HepG2 (cell line): ENCODE measurements around the gene RASAL1. TPM values are rescaled to one million over a fixed set of nuclear protein-coding genes. Genes with fewer than 3 reads are reported as not detected.

Experiments
- ATAC-seq: fragments of 200-7000 bp; cut with Tn5 transposase; 3 replicates; pipeline ENCODE4 v1.9.1; 2020; ENCODE audit warnings: mild to moderate bottlenecking, moderate library complexity
- BruUV-seq: library from RNA; stranded (reverse); fragments of 400-500 nt; replicated peaks from 2 replicates; lab custom pipeline; 2021; lab: Mats Ljungman, UMichigan
- CTCF ChIA-PET: fragments of 300-600 bp; formaldehyde crosslinking; extraction: SDS; loops from one replicate; lab custom pipeline; 2021; ENCODE audit warnings: low total read pairs, inconsistent platforms, low intra/inter-chr PET ratio; lab: Yijun Ruan, JAX
- POLR2A ChIA-PET: fragments of 350-600 bp; sonication (Branson Sonifier 250); formaldehyde crosslinking; loops from one replicate; lab custom pipeline; 2020; ENCODE audit warnings: antibody characterized with exemption, inconsistent platforms; lab: Yijun Ruan, JAX
- DNase-seq: peaks from one replicate; pipeline ENCODE4 v3.0.0-alpha.2; 2015; ENCODE audit warnings: low spot score
- FAIRE-seq: peaks from 3 replicates; lab custom pipeline; 2011; peaks lifted over from hg19 to GRCh38; lab: Jason Lieb, UNC
- H2AFZ ChIP-seq: one replicate; pipeline ENCODE4 v1.6.1; 2011; ENCODE audit warnings: low read length, inconsistent platforms
- H3K27ac ChIP-seq: fragments of 300-600 bp; 3 replicates; pipeline ENCODE4 v1.8.0; 2011; ENCODE audit warnings: mixed run types, mild to moderate bottlenecking, mixed read lengths, low read length, inconsistent platforms; ENCODE audit not compliant: insufficient read depth; ENCODE audit errors: extremely low read length
- H3K27me3 ChIP-seq, 2 experiments: fragments of 200-600 bp in 1 of 2; 2 replicates in 1 of 2; 3 replicates in 1 of 2; pipeline versions ENCODE4 v1.6.0 to v1.8.0; 2011; ENCODE audit warnings: low read length in 2 of 2, mild to moderate bottlenecking in 2 of 2, moderate library complexity in 2 of 2, inconsistent platforms in 1 of 2; ENCODE audit not compliant: insufficient read depth in 2 of 2, control insufficient read depth in 1 of 2
- H3K36me3 ChIP-seq, 2 experiments: fragments of 200-600 bp in 1 of 2; replicated peaks in 1 of 2; 2 replicates in 1 of 2; 3 replicates in 1 of 2; pipeline versions ENCODE4 v1.5.1 to v1.8.0; 2011; ENCODE audit warnings: low read length in 2 of 2, inconsistent platforms in 1 of 2; ENCODE audit not compliant: insufficient read depth in 2 of 2, control insufficient read depth in 1 of 2
- H3K4me1 ChIP-seq: 2 replicates; pipeline ENCODE4 v1.5.1; 2012; ENCODE audit warnings: low read length, inconsistent platforms; ENCODE audit not compliant: insufficient read depth
- H3K4me2 ChIP-seq: 2 replicates; pipeline ENCODE4 v1.6.0; 2011; ENCODE audit warnings: low read depth, low read length, inconsistent platforms
- H3K4me3 ChIP-seq, 3 experiments: fragments of 200-600 bp in 1 of 3; sonication (generic), shearing (Covaris generic) in 1 of 3; replicated peaks in 1 of 3; 2 replicates each; pipeline ENCODE4 v1.5.1; 2011 to 2016; ENCODE audit warnings: low read length in 3 of 3, inconsistent platforms in 2 of 3, low read depth in 2 of 3, mild to moderate bottlenecking in 2 of 3, control low read depth in 1 of 3, mixed read lengths in 1 of 3; ENCODE audit not compliant: insufficient read depth in 1 of 3
- H3K79me2 ChIP-seq: one replicate; pipeline ENCODE4 v1.6.1; 2011; ENCODE audit warnings: low read length, inconsistent platforms; ENCODE audit not compliant: insufficient read depth
- H3K9ac ChIP-seq: 2 replicates; pipeline ENCODE4 v1.6.0; 2011; ENCODE audit warnings: mild to moderate bottlenecking, low read depth, low read length, inconsistent platforms; ENCODE audit not compliant: insufficient read depth
- H3K9me3 ChIP-seq: 2 replicates; pipeline ENCODE4 v1.5.1; 2012; ENCODE audit warnings: mild to moderate bottlenecking, low read length
- H4K20me1 ChIP-seq: 2 replicates; pipeline ENCODE4 v1.6.0; 2011; ENCODE audit warnings: inconsistent platforms, mild to moderate bottlenecking, low read length, moderate library complexity; ENCODE audit not compliant: insufficient read depth
- ARNT ChIP-seq: fragments of 450-650 bp; IDR thresholded peaks from 2 replicates; pipeline ENCODE4 v1.6.1; 2017
- NFKBIZ ChIP-seq: IDR thresholded peaks from 2 replicates; pipeline ENCODE4 v1.6.1; 2018; ENCODE audit warnings: missing genetic modification reagents, missing compliant biosample characterization
- POLR2AphosphoS2 ChIP-seq: IDR thresholded peaks from 2 replicates; pipeline ENCODE4 v1.6.1; 2011; ENCODE audit warnings: low read depth, low read length, improper control_type of control experiment
- RORA ChIP-seq: sonication (generic); formaldehyde crosslinking; IDR thresholded peaks from 2 replicates; pipeline ENCODE4 v1.5.0; 2020; ENCODE audit warnings: mild to moderate bottlenecking, missing genetic modification reagents, moderate library complexity
- SALL2 ChIP-seq: sonication (generic); formaldehyde crosslinking; IDR thresholded peaks from 2 replicates; pipeline ENCODE4 v1.8.1; 2023; ENCODE audit warnings: mild to moderate bottlenecking, missing genetic modification reagents, inconsistent platforms
- SP5 ChIP-seq: IDR thresholded peaks from 2 replicates; pipeline ENCODE4 v1.6.1; 2016; ENCODE audit warnings: low read depth, borderline replicate concordance
- THAP11 ChIP-seq: IDR thresholded peaks from 2 replicates; pipeline ENCODE4 v1.6.1; 2016; ENCODE audit warnings: missing biosample characterization, missing genetic modification reagents
- TIGD3 ChIP-seq: sonication (generic); formaldehyde crosslinking; IDR thresholded peaks from 2 replicates; pipeline ENCODE4 v1.5.1; 2020; ENCODE audit warnings: mild to moderate bottlenecking, missing genetic modification reagents, borderline replicate concordance
- ZBTB10 ChIP-seq: sonication (generic); formaldehyde crosslinking; IDR thresholded peaks from 2 replicates; pipeline ENCODE4 v1.4.0; 2020; ENCODE audit warnings: missing genetic modification reagents, borderline replicate concordance
- ZBTB46 ChIP-seq: sonication (generic); formaldehyde crosslinking; IDR thresholded peaks from 2 replicates; pipeline ENCODE4 v1.4.0; 2020; ENCODE audit warnings: mild to moderate bottlenecking, missing genetic modification reagents, borderline replicate concordance
- ZFP82 ChIP-seq: sonication (generic); formaldehyde crosslinking; IDR thresholded peaks from 2 replicates; pipeline ENCODE4 v1.5.1; 2020; ENCODE audit warnings: mild to moderate bottlenecking, missing genetic modification reagents, borderline replicate concordance
- ZNF570 ChIP-seq: sonication (generic); formaldehyde crosslinking; IDR thresholded peaks from 2 replicates; pipeline ENCODE4 v1.4.0; 2020; ENCODE audit warnings: mild to moderate bottlenecking, missing genetic modification reagents, borderline replicate concordance
- ZNF598 ChIP-seq: sonication (generic); formaldehyde crosslinking; IDR thresholded peaks from 2 replicates; pipeline ENCODE4 v1.5.1; 2020; ENCODE audit warnings: mild to moderate bottlenecking, missing genetic modification reagents, borderline replicate concordance
- ZNF615 ChIP-seq: sonication (generic); formaldehyde crosslinking; IDR thresholded peaks from 2 replicates; pipeline ENCODE4 v1.5.0; 2020; ENCODE audit warnings: mild to moderate bottlenecking, missing genetic modification reagents, borderline replicate concordance
- WGBS: methylation state at CpG from one replicate; pipeline ENCODE4 v1.1.6; 2017; ENCODE audit warnings: low lambda C conversion rate; 5-methylcytosine and 5-hydroxymethylcytosine counted together
- in situ Hi-C: cut with HindIII; loops from 2 replicates; pipeline ENCODE4 v1.10.0; 2017; ENCODE audit warnings: low pct_unique_long_range_greater_than_20kb; ENCODE audit not compliant: extremely low pct_ligation_motif_present
- intact Hi-C: fragments of 100-400 bp; cut with micrococcal nuclease; formaldehyde crosslinking; loops from one replicate; pipeline ENCODE4 v1.10.0; 2022; ENCODE audit not compliant: unreplicated experiment
- polyA plus RNA-seq, 8 experiments: library from polyadenylated mRNA; depleted of rRNA in 3 of 8; stranded (reverse) in 7 of 8; unstranded in 1 of 8; fragments of >200 nt; fragmentation: Illumina TruSeq in 4 of 8; extraction: Trizol in 4 of 8; gene quantifications; 2 replicates each; pipeline versions ENCODE4 v1.2.1 to v1.2.3, GENCODE V29; 2011 to 2016; ENCODE audit warnings: low read depth in 4 of 8, missing spikeins in 1 of 8, mixed read lengths in 1 of 8; ENCODE audit not compliant: insufficient read depth in 1 of 8
- total RNA-seq, 5 experiments: library from RNA; depleted of rRNA; stranded (reverse); fragments of >200 nt; fragmentation: Illumina TruSeq; extraction: Trizol; gene quantifications; 2 replicates each; pipeline ENCODE4 v1.2.3, GENCODE V29; 2016; ENCODE audit warnings: low read depth in 1 of 5

RASAL1 gene
- total and polyA plus RNA-seq, 2 of the 13 experiments (the other 11 are each of a cell fraction or from before 2014, with no cell fraction given) = not detected

GRCh38 chr12:113069751-113070116 is 65.8 kb downstream of the RASAL1 start:
- H3K4me2 ChIP-seq = no peak overlapping the region
- FAIRE-seq = no peak

GRCh38 chr12:113069149-113069548 is 66.4 kb downstream of the RASAL1 start:
- no peak overlapping the region for H3K4me3 ChIP-seq
- WGBS = 51% methylated on average over 5 of the region's 5 CpGs
- intact Hi-C loops (no loop called here), in situ Hi-C loops (no loop called here)
- H3K27me3 ChIP-seq = peaks cover 7 to 19% of the 10 kb centered on the region in 2 experiments; a peak in 4 of 5 replicates
- BruUV-seq = no TSS peak
- ATAC-seq (no peak), DNase-seq (no peak), FAIRE-seq (no peak)
- H3K36me3 ChIP-seq = no peaks in the 10 kb centered on the region
- no peaks in the 10 kb centered on the region for H3K9me3 ChIP-seq
- no peaks in the 10 kb centered on the region for H3K79me2 ChIP-seq
- no peak overlapping the region for H2AFZ ChIP-seq
- H3K9ac ChIP-seq = no peak overlapping the region
- H4K20me1 ChIP-seq = no peaks in the 10 kb centered on the region
- ChIA-PET CTCF (no interaction called here), POLR2A (no interaction called here)
- no peak overlapping the region for H3K27ac ChIP-seq
- H3K4me2 ChIP-seq = no peak overlapping the region
- H3K4me1 ChIP-seq = peaks cover 23% of the 10 kb centered on the region
- no peak for TF ChIP-seq ZNF570 (CRISPR knock-in tag)
- TF ChIP-seq ZBTB10 (CRISPR knock-in tag) = no peak
- TF ChIP-seq SP5 (CRISPR knock-in tag) = no peak
- no peak for TF ChIP-seq ZNF615 (CRISPR knock-in tag)
- no peak for TF ChIP-seq ZBTB46 (CRISPR knock-in tag)
- TF ChIP-seq ZFP82 (CRISPR knock-in tag) = no peak

More at GRCh38 chr12:113069751-113070116, 65.8 kb downstream of the RASAL1 start:
- Histone ChIP-seq H3K9ac (no peak overlapping the region), H3K36me3 (no peaks in the 10 kb centered on the region), H3K4me3 (no peak overlapping the region), H3K27ac (no peak overlapping the region), H3K9me3 (no peaks in the 10 kb centered on the region), H4K20me1 (no peaks in the 10 kb centered on the region), H3K79me2 (no peaks in the 10 kb centered on the region), H2AFZ (no peak overlapping the region), H3K27me3 (peaks cover 7 to 19% of the 10 kb centered on the region in 2 experiments; a peak in 4 of 5 replicates), H3K4me1 (peaks cover 23% of the 10 kb centered on the region)
- DNase-seq (no peak), ATAC-seq (no peak)
- CTCF ChIA-PET = no interaction called here
- intact Hi-C loops = no loop called here
- in situ Hi-C loops = no loop called here
- POLR2A ChIA-PET = no interaction called here
- BruUV-seq = no TSS peak
- TF ChIP-seq ARNT (no peak), ZNF598 (CRISPR knock-in tag) (no peak), RORA (no peak), THAP11 (CRISPR knock-in tag) (no peak), NFKBIZ (CRISPR knock-in tag) (no peak), SALL2 (no peak), POLR2AphosphoS2 (no peak), TIGD3 (CRISPR knock-in tag) (no peak)
- 84% methylated on average over 4 of the region's 6 CpGs for WGBS
